GM12872 (cell line): ENCODE measurements around the gene KLHL35.

Source experiments
- CTCF ChIP-seq: IDR thresholded peaks from 3 replicates; pipeline ENCODE4 v1.5.1; 2011; ENCODE audit warnings: low read depth, mild to moderate bottlenecking, low read length, moderate library complexity; ENCODE audit not compliant: insufficient read depth

KLHL35 gene

GRCh38 chr11:75398906-75399305 is 34.1 kb downstream of the KLHL35 start:
- TF ChIP-seq CTCF = no peak

- no peak for TF ChIP-seq CTCF
Measured at GRCh38 chr11:75394085-75394840, 38.7 kb downstream of the KLHL35 start.

- TF ChIP-seq CTCF = no peak
Measured at GRCh38 chr11:75389925-75390324, 43.1 kb downstream of the KLHL35 start.

- TF ChIP-seq CTCF = no peak
Measured at GRCh38 chr11:75389276-75389605, 43.8 kb downstream of the KLHL35 start.

- peak; percentile 82 for TF ChIP-seq CTCF
Measured at GRCh38 chr11:75388386-75389275, 44.4 kb downstream of the KLHL35 start.

- TF ChIP-seq CTCF = no peak
Measured at GRCh38 chr11:75387736-75388294, 45.2 kb downstream of the KLHL35 start.

GRCh38 chr11:75386942-75387630 is 45.9 kb downstream of the KLHL35 start:
- TF ChIP-seq CTCF = no peak
